Kidney epithelial cell (primary cell): ENCODE measurements around the gene CPNE4. TPM values are rescaled to one million over a fixed set of nuclear protein-coding genes. Genes with fewer than 3 reads are reported as not detected.

Experiments
- DNase-seq: peaks from one replicate; pipeline ENCODE4 v3.0.0-alpha.2; 2010; ENCODE audit warnings: low read depth
- H3K27me3 ChIP-seq: 2 replicates; pipeline ENCODE4 v1.6.0; 2011; ENCODE audit warnings: low read length; ENCODE audit not compliant: control insufficient read depth, insufficient read depth
- H3K36me3 ChIP-seq: 2 replicates; pipeline ENCODE4 v1.5.1; 2011; ENCODE audit warnings: low read length; ENCODE audit not compliant: control insufficient read depth, insufficient read depth
- H3K4me3 ChIP-seq: 2 replicates; pipeline ENCODE4 v1.5.1; 2011; ENCODE audit warnings: low read depth, mild to moderate bottlenecking, control low read depth, low read length
- total RNA-seq: library from RNA; depleted of rRNA; stranded (reverse); fragments of >200 nt; gene quantifications from 2 replicates; pipeline ENCODE4 v1.2.3, GENCODE V29; 2015
- TF ChIP-seq, protein P1 (sequence below): IDR thresholded peaks from 2 replicates; pipeline ENCODE4 v1.5.1; 2011; ENCODE audit warnings: mild to moderate bottlenecking, moderate library complexity, low read length, control low read depth, inconsistent platforms; ENCODE audit not compliant: insufficient read depth, poor library complexity, severe bottlenecking

Gene CPNE4
- total RNA-seq, 1 donor from 2014 or later = 3.7 TPM

DNA sequence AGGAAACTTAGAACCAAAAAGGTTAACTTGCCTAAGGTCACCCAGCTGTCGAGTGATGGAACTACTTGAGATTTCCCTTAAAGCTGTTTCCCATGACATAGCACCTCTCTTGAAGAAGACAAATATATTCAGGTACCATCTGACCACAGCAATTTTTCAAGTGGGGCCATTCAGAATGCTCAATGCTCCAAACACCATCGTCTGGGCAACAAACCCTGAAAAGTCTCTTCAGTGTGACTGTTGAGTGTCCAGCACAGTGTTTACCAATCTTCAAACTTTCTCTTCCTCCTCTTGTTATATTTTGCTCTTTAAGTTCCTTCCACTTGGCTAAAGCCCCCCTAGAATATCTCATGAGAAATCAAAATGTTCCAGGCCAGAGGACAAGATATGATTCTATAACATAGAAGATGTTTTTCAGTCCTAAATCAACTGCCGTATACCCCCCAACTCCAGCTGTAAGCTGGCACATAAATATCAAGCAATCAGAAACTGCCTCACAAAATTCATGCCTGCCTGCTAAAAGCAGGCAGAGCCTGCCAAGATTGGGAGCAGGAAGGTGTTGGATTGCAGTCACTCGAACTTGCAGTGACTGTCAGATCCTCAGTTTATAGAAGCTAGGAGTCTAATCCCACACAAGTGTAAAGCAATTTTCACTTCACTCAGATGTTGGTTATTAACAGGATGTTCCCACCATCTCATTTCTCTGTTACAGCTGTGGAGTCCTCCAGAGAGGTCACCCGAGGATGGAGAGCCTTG lies 301.6 kb downstream of the CPNE4 start:
- DNase-seq = no peak
- Histone ChIP-seq H3K4me3 (no peak overlapping the region), H3K27me3 (no peaks in the 10 kb centered on the region), H3K36me3 (no peaks in the 10 kb centered on the region)
- TF ChIP-seq, protein P1, sequence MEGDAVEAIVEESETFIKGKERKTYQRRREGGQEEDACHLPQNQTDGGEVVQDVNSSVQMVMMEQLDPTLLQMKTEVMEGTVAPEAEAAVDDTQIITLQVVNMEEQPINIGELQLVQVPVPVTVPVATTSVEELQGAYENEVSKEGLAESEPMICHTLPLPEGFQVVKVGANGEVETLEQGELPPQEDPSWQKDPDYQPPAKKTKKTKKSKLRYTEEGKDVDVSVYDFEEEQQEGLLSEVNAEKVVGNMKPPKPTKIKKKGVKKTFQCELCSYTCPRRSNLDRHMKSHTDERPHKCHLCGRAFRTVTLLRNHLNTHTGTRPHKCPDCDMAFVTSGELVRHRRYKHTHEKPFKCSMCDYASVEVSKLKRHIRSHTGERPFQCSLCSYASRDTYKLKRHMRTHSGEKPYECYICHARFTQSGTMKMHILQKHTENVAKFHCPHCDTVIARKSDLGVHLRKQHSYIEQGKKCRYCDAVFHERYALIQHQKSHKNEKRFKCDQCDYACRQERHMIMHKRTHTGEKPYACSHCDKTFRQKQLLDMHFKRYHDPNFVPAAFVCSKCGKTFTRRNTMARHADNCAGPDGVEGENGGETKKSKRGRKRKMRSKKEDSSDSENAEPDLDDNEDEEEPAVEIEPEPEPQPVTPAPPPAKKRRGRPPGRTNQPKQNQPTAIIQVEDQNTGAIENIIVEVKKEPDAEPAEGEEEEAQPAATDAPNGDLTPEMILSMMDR = no peak

DNA sequence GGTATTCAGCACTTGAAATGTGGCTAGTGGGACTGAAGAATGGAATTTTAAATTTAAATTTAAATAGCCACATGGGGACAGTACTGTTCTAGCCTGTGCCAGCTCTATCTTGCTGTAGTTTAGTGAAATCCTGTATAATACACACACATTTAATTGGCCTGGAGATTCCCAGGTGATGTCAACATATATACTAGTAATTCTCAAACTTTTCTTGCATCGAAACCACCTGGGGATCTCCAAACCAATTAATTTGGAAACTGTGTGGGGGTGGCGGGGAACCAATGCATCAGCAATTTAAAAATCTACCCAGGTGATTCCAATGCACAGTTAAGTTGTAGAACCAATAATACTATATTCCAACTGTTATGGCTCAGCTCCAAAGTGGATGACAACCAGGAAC lies 303.1 kb downstream of the CPNE4 start:
- TF ChIP-seq, protein P1 = no peak
- H3K36me3 ChIP-seq = no peaks in the 10 kb centered on the region
- DNase-seq = no peak

DNA sequence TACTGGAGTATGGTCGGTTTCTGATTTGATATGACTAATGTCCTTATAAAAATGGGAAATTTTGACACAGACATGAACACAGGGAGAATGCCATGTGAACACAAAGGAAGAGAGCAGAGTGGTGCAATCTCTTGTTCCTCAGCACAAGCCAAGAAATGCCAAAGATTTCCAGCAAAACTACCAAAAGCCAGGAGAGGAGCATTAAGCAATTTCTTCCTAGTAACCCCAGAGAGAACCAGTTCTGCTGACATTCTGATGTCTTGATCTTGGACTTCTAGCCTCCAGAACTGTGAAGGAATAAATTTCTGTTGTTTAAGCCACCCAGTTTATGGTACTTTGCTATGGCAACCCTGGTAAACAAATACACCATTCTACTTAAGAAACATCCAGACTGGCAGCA lies 304.2 kb downstream of the CPNE4 start:
- TF ChIP-seq, protein P1 = no peak
- DNase-seq = no peak
- Histone ChIP-seq H3K36me3 (no peaks in the 10 kb centered on the region), H3K4me3 (no peak overlapping the region), H3K27me3 (no peaks in the 10 kb centered on the region)

More for the DNA sequence above, 303.1 kb downstream of the CPNE4 start:
- Histone ChIP-seq H3K27me3 (no peaks in the 10 kb centered on the region), H3K4me3 (no peak overlapping the region)

DNA sequence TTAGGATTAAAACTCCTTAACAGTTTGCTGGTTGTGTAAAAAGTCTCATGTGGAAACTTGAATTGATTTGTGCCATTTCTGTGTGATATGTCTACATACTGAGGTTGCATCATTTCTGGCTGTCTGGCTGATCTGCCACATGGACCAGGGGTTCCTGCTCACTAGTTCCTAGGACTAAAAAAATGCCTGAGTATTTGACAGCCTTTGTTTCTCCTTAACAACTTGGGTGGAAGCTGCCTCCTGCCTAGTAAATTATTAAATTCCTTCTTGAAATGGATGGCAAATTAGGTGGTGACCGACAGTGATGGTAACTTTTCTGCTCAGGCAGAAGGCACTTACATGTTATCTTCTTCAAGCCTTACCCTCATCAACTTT lies 305.2 kb downstream of the CPNE4 start:
- no peaks in the 10 kb centered on the region for H3K27me3 ChIP-seq
- DNase-seq = no peak

DNA sequence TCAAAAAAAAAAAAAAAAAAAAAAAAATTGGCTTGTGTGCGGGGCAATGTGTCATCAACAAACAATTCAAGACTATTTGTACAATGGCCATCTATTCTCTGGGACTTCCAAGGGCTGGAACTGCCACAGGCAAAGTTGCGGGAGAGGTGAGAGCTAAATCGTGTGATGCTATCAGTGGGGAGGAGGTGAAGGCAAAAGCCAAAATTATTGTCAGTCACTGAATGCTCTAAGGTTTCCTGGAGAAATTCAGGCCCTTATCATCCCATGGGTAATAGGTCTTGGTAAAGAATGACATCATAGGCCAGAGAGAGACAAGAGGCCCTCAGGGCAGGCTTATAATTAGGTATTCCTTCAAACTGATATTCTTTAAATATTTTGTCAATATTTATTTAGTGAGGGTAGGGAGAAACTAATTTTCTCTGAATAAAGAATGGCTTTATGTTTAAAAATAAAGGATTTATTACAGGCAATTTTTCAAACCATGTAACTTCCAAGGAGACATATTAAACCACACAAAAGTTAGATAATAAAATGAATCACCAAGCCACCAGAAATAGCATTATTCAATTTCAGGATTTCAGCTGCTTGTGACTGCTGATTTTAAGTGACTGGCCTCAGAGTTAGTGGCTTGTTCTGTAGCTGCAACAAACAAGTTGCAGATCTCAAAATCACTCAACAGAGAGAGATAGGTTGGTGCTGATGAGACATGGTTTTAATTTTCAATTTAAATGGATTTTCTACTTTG lies 305.7 kb downstream of the CPNE4 start:
- TF ChIP-seq, protein P1 = no peak
- no peak overlapping the region for H3K4me3 ChIP-seq
- no peaks in the 10 kb centered on the region for H3K27me3 ChIP-seq
- H3K36me3 ChIP-seq = no peaks in the 10 kb centered on the region
- no peak for DNase-seq

More for the DNA sequence above, 305.2 kb downstream of the CPNE4 start:
- TF ChIP-seq, protein P1 = no peak
- Histone ChIP-seq H3K4me3 (no peak overlapping the region), H3K36me3 (no peaks in the 10 kb centered on the region)
